GM12878 (cell line): ENCODE data around the gene PRDM7. TPM values are rescaled to one million over a fixed set of nuclear protein-coding genes. Genes with fewer than 3 reads are reported as not detected.

Source experiments
- ATAC-seq: fragments of 200-7000 bp; cut with Tn5 transposase; 3 replicates; pipeline ENCODE4 v1.9.1; 2020; ENCODE audit warnings: mild to moderate bottlenecking, moderate library complexity
- BruUV-seq: library from RNA; stranded (reverse); fragments of 400-500 nt; replicated peaks from 2 replicates; lab custom pipeline; 2021; lab: Mats Ljungman, UMichigan
- CTCF ChIA-PET: fragments of 300-600 bp; sonication (Branson Sonifier 250); formaldehyde crosslinking; extraction: SDS; loops from one replicate; lab custom pipeline; 2021; ENCODE audit warnings: inconsistent platforms; lab: Yijun Ruan, JAX
- POLR2A ChIA-PET: fragments of 350-600 bp; formaldehyde crosslinking; extraction: SDS; loops from one replicate; lab custom pipeline; 2021; ENCODE audit warnings: inconsistent platforms; lab: Charles Lee
- RAD21 ChIA-PET: fragments of 300-600 bp; sonication (Branson Sonifier 250); formaldehyde crosslinking; loops from one replicate; lab custom pipeline; 2023; ENCODE audit warnings: antibody characterized with exemption; ENCODE audit not compliant: unreplicated experiment; lab: Charles Lee
- SMC1A ChIA-PET: fragments of 300-600 bp; sonication (Branson Sonifier 250); formaldehyde crosslinking; loops from one replicate; lab custom pipeline; 2023; ENCODE audit not compliant: unreplicated experiment, uncharacterized antibody; lab: Charles Lee
- DNase-seq: peaks from one replicate; pipeline ENCODE4 v3.0.0-alpha.2; 2011; ENCODE audit warnings: low read depth, low spot score
- FAIRE-seq: peaks from 3 replicates; lab custom pipeline; 2011; peaks lifted over from hg19 to GRCh38; lab: Jason Lieb, UNC
- H2AFZ ChIP-seq: 2 replicates; pipeline ENCODE4 v1.6.0; 2011; ENCODE audit warnings: low read depth, low read length, control low read depth; ENCODE audit not compliant: control insufficient read depth
- H3K27ac ChIP-seq: 2 replicates; pipeline ENCODE4 v1.5.1; 2011; ENCODE audit warnings: control low read depth; ENCODE audit not compliant: control insufficient read depth, insufficient read depth
- H3K27me3 ChIP-seq, 2 experiments: replicated peaks in 1 of 2; 2 replicates each; pipeline versions ENCODE4 v1.6.0 to v1.6.1; 2011; ENCODE audit warnings: low read length in 1 of 2; ENCODE audit not compliant: control insufficient read depth in 2 of 2, insufficient read depth in 2 of 2
- H3K36me3 ChIP-seq, 2 experiments: 2 replicates each; pipeline ENCODE4 v1.5.1; 2011; ENCODE audit warnings: low read length in 1 of 2; ENCODE audit not compliant: control insufficient read depth in 2 of 2, insufficient read depth in 2 of 2
- H3K4me1 ChIP-seq: 2 replicates; pipeline ENCODE4 v1.6.1; 2011; ENCODE audit warnings: mild to moderate bottlenecking, low read length, moderate library complexity, mixed read lengths; ENCODE audit not compliant: control insufficient read depth, insufficient read depth
- H3K4me2 ChIP-seq: 2 replicates; pipeline ENCODE4 v1.6.0; 2011; ENCODE audit warnings: control low read depth; ENCODE audit not compliant: control insufficient read depth, insufficient read depth
- H3K4me3 ChIP-seq: fragments of 200-600 bp; sonication (generic); 2 replicates; pipeline ENCODE4 v1.5.1; 2016
- H3K79me2 ChIP-seq: 2 replicates; pipeline ENCODE4 v1.6.0; 2011; ENCODE audit warnings: low read length; ENCODE audit not compliant: control insufficient read depth, insufficient read depth
- H3K9ac ChIP-seq: 2 replicates; pipeline ENCODE4 v1.8.0; 2011; ENCODE audit warnings: low read length, control low read depth, mixed read lengths; ENCODE audit not compliant: control insufficient read depth, insufficient read depth
- H3K9me3 ChIP-seq: replicated peaks from 3 replicates; pipeline ENCODE4 v1.5.1; 2011; ENCODE audit warnings: mild to moderate bottlenecking, low read length; ENCODE audit not compliant: control insufficient read depth, insufficient read depth
- H4K20me1 ChIP-seq: 2 replicates; pipeline ENCODE4 v1.6.0; 2011; ENCODE audit not compliant: control insufficient read depth, insufficient read depth
- BCL11A ChIP-seq: IDR thresholded peaks from 2 replicates; pipeline ENCODE4 v1.6.1; 2011; ENCODE audit warnings: low read depth, low read length
- CUX1 ChIP-seq: IDR thresholded peaks from 2 replicates; pipeline ENCODE4 v1.6.1; 2012; ENCODE audit warnings: improper control_type of control experiment, low read depth, low read length; ENCODE audit not compliant: insufficient replicate concordance
- EZH2 ChIP-seq: IDR thresholded peaks from 2 replicates; pipeline ENCODE4 v1.6.1; 2012; ENCODE audit warnings: low read depth, mild to moderate bottlenecking, control low read depth, inconsistent platforms, low read length, borderline replicate concordance; ENCODE audit not compliant: control insufficient read depth
- HDGF ChIP-seq: fragments of 450-650 bp; IDR thresholded peaks from 2 replicates; pipeline ENCODE4 v1.6.1; 2016; ENCODE audit warnings: antibody characterized with exemption
- IKZF2 ChIP-seq, 2 experiments: fragments of 450-650 bp; IDR thresholded peaks; 2 replicates each; pipeline ENCODE4 v1.6.1; 2017; ENCODE audit warnings: mild to moderate bottlenecking in 2 of 2, moderate library complexity in 2 of 2
- IRF3 ChIP-seq: fragments of 450-650 bp; IDR thresholded peaks from 2 replicates; pipeline ENCODE4 v1.6.1; 2014; ENCODE audit warnings: mild to moderate bottlenecking
- RUNX3 ChIP-seq: IDR thresholded peaks from 2 replicates; pipeline ENCODE4 v1.6.1; 2012; ENCODE audit warnings: low read length, inconsistent platforms
- SMAD5 ChIP-seq: IDR thresholded peaks from 2 replicates; pipeline ENCODE4 v1.6.1; 2016; ENCODE audit warnings: antibody characterized with exemption, low read depth
- STAT1 ChIP-seq: fragments of 450-650 bp; conservative IDR thresholded peaks from 2 replicates; pipeline ENCODE4 v1.6.1; 2014; ENCODE audit warnings: antibody characterized with exemption, mild to moderate bottlenecking
- TCF12 ChIP-seq: IDR thresholded peaks from 2 replicates; pipeline ENCODE4 v1.6.1; 2011; ENCODE audit warnings: low read depth, mild to moderate bottlenecking, low read length
- ZBTB33 ChIP-seq: fragments of 450-650 bp; IDR thresholded peaks from 2 replicates; pipeline ENCODE4 v1.6.1; 2017; ENCODE audit warnings: mild to moderate bottlenecking
- ZNF24 ChIP-seq: fragments of 450-650 bp; IDR thresholded peaks from 2 replicates; pipeline ENCODE4 v1.6.1; 2017; ENCODE audit warnings: antibody characterized with exemption, mild to moderate bottlenecking
- ZNF622 ChIP-seq: fragments of 450-650 bp; IDR thresholded peaks from 2 replicates; pipeline ENCODE4 v1.6.1; 2017; ENCODE audit warnings: mild to moderate bottlenecking, inconsistent platforms
- ZZZ3 ChIP-seq: IDR thresholded peaks from 2 replicates; pipeline ENCODE4 v1.6.1; 2011; ENCODE audit warnings: low read depth; ENCODE audit not compliant: control insufficient read depth, insufficient read length
- WGBS: methylation state at CpG from one replicate; pipeline ENCODE4 v1.1.6; 2016; ENCODE audit warnings: low lambda C conversion rate; ENCODE audit not compliant: insufficient replicate concordance, insufficient coverage; ENCODE audit errors: missing lambda C conversion rate; 5-methylcytosine and 5-hydroxymethylcytosine counted together
- in situ Hi-C: fragments of 300-500 bp; cut with MboI; formaldehyde crosslinking; loops from 9 replicates; pipeline ENCODE4 v1.14.3; 2018; ENCODE audit warnings: mixed read lengths
- intact Hi-C: fragments of 100-400 bp; cut with micrococcal nuclease; formaldehyde crosslinking; loops from one replicate; pipeline ENCODE4 v1.14.2; 2022; ENCODE audit not compliant: unreplicated experiment
- polyA plus RNA-seq, 11 experiments: library from polyadenylated mRNA; depleted of rRNA in 4 of 11; unstranded in 6 of 11; stranded (reverse) in 5 of 11; fragments of >200 nt; fragmentation: Nextera tagmentation in 4 of 11; fragmentation: Illumina TruSeq in 1 of 11; extraction: Ambion mirVana in 4 of 11; extraction: Trizol in 1 of 11; gene quantifications; 1 replicate in 1 of 11; 2 replicates in 10 of 11; pipeline versions ENCODE4 v1.2.1 to v1.2.3, GENCODE V29; 2011 to 2016; ENCODE audit warnings: inconsistent platforms in 2 of 11, missing spikeins in 2 of 11, low read depth in 1 of 11
- total RNA-seq, 4 experiments: library from RNA; depleted of rRNA in 3 of 4; stranded (reverse); fragments of >200 nt in 3 of 4; fragmentation: Illumina TruSeq in 1 of 4; extraction: Trizol in 1 of 4; gene quantifications; 2 replicates each; pipeline versions ENCODE4 v1.2.1 to v1.2.3, GENCODE V29; 2013 to 2021
- TF ChIP-seq, protein P1 (sequence below): fragments of 150-350 bp; IDR thresholded peaks from 2 replicates; pipeline ENCODE4 v1.6.1; 2014; ENCODE audit warnings: mild to moderate bottlenecking, low read depth, low read length

Gene PRDM7
- total and polyA plus RNA-seq, 10 of the 15 experiments (the other 5 are each of a cell fraction or from before 2014, with no cell fraction given): not detected

DNA sequence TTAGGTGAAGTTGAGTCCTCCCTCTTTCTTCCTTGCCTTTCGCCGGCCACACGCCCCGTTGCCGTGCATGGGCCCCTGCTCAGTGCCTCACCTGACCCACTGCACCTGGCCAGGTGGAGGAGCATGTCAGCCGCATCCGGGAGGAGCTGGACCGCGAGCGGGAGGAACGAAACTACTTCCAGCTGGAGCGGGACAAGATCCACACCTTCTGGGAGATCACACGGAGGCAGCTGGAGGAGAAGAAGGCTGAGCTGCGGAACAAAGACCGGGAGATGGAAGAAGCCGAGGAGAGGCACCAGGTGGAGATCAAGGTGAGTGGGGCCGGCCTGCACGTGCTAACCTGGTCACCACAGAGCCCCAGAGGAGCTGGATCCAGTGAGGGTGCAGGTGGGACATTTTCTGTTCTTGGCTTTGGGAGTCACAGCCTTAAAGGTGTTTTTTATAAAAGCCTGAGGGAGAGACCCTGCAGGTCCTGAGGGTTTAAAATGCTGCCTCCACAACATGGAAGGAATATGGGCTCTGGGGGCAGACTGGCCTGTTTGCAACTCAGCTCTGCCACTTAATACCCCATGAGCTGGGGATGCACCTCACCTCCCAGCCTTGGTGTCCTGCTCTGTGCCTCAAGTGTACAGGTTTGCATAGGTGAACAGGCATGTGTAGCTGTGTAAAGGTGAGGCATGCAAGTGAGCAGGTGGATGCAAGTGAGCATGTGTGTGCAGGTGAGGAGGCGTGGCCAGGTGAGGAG is 45.8 kb downstream of the PRDM7 start:
- no peak for FAIRE-seq
- CTCF ChIA-PET: no interaction called here
- H3K36me3 ChIP-seq: no peaks in the 10 kb centered on the region
- TF ChIP-seq ZNF622 (no peak), ZZZ3 (no peak), ZNF24 (no peak), CUX1 (no peak), RUNX3 (no peak), ZBTB33 (no peak), HDGF (no peak), BCL11A (no peak), EZH2 (no peak), IRF3 (no peak), SMAD5 (no peak), IKZF2 (IDR thresholded peaks at IDR 0.05) (no peak), STAT1 (no peak), TCF12 (no peak)
- TF ChIP-seq, protein P1, sequence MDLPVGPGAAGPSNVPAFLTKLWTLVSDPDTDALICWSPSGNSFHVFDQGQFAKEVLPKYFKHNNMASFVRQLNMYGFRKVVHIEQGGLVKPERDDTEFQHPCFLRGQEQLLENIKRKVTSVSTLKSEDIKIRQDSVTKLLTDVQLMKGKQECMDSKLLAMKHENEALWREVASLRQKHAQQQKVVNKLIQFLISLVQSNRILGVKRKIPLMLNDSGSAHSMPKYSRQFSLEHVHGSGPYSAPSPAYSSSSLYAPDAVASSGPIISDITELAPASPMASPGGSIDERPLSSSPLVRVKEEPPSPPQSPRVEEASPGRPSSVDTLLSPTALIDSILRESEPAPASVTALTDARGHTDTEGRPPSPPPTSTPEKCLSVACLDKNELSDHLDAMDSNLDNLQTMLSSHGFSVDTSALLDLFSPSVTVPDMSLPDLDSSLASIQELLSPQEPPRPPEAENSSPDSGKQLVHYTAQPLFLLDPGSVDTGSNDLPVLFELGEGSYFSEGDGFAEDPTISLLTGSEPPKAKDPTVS: no peak

More for the DNA sequence above, 45.8 kb downstream of the PRDM7 start:
- no peak for DNase-seq
- Histone ChIP-seq H3K4me3 (no peak overlapping the region), H3K79me2 (no peaks in the 10 kb centered on the region), H3K4me1 (no peaks in the 10 kb centered on the region), H2AFZ (no peak overlapping the region), H3K9me3 (no peaks in the 10 kb centered on the region), H3K4me2 (no peak overlapping the region), H3K9ac (no peak overlapping the region), H3K27ac (no peak overlapping the region), H3K27me3 (no peaks in the 10 kb centered on the region), H4K20me1 (no peaks in the 10 kb centered on the region)
- POLR2A ChIA-PET: no interaction called here
- in situ Hi-C loops (no loop called here), intact Hi-C loops (no loop called here)
- WGBS: 91% methylated on average over 19 of the region's 19 CpGs
- RAD21 ChIA-PET: interaction anchor here (1.0 kb wide), 1 partner anchor 170 kb away, joined by 3 read pairs; no protein-coding TSS in a partner anchor
- no TSS peak for BruUV-seq
- SMC1A ChIA-PET: no interaction called here
- no peak for ATAC-seq
